OCI-LY1 (cell line): ENCODE data around the gene CLEC16A.

Experiments
- H2AFZ ChIP-seq: fragments of 200-600 bp; sonication (generic), shearing (Covaris generic); 2 replicates; pipeline ENCODE4 v1.6.0; 2014; ENCODE audit warnings: antibody characterized with exemption, mild to moderate bottlenecking, low read length
- H3F3A ChIP-seq: fragments of 200-600 bp; sonication (generic), shearing (Covaris generic); 2 replicates; pipeline ENCODE4 v1.6.0; 2014; ENCODE audit warnings: mild to moderate bottlenecking, antibody characterized with exemption, low read length, moderate library complexity; ENCODE audit not compliant: insufficient read depth
- H3K27ac ChIP-seq: fragments of 200-600 bp; sonication (generic); 2 replicates; pipeline ENCODE4 v1.5.1; 2014; ENCODE audit warnings: low read length, mixed run types, mild to moderate bottlenecking, low read depth; ENCODE audit not compliant: poor library complexity, severe bottlenecking
- H3K27me3 ChIP-seq: fragments of 200-600 bp; sonication (generic); 2 replicates; pipeline ENCODE4 v1.6.0; 2014; ENCODE audit warnings: antibody characterized with exemption, mild to moderate bottlenecking, low read length, moderate library complexity; ENCODE audit not compliant: insufficient read depth
- H3K36me3 ChIP-seq: fragments of 200-600 bp; sonication (generic); 2 replicates; pipeline ENCODE4 v1.6.1; 2014; ENCODE audit warnings: mild to moderate bottlenecking, antibody characterized with exemption, low read length, moderate library complexity, mixed read lengths; ENCODE audit not compliant: insufficient read depth
- H3K4me1 ChIP-seq: fragments of 200-600 bp; sonication (generic); 2 replicates; pipeline ENCODE4 v1.5.1; 2014; ENCODE audit warnings: mild to moderate bottlenecking, low read length, moderate library complexity; ENCODE audit not compliant: insufficient read depth, severe bottlenecking
- H3K4me2 ChIP-seq: fragments of 200-600 bp; sonication (generic), shearing (Covaris generic); 2 replicates; pipeline ENCODE4 v1.6.1; 2014; ENCODE audit warnings: low read length
- H3K4me3 ChIP-seq: fragments of 200-600 bp; sonication (generic); 2 replicates; pipeline ENCODE4 v1.5.1; 2014; ENCODE audit warnings: low read length, low read depth, mild to moderate bottlenecking, mixed read lengths; ENCODE audit not compliant: poor library complexity, severe bottlenecking
- H3K79me2 ChIP-seq: fragments of 200-600 bp; shearing (Covaris generic); 2 replicates; pipeline ENCODE4 v1.6.1; 2016; ENCODE audit warnings: mixed run types, low read length, mixed read lengths; ENCODE audit not compliant: insufficient read depth
- H3K9ac ChIP-seq: fragments of 200-600 bp; sonication (generic), shearing (Covaris generic); 2 replicates; pipeline ENCODE4 v1.6.1; 2014; ENCODE audit warnings: mild to moderate bottlenecking, low read length, mixed read lengths
- H3K9me2 ChIP-seq: fragments of 200-600 bp; sonication (generic), shearing (Covaris generic); 2 replicates; pipeline ENCODE4 v1.6.1; 2014; ENCODE audit warnings: low read depth, mild to moderate bottlenecking, low read length, mixed read lengths
- H3K9me3 ChIP-seq: fragments of 200-600 bp; shearing (Covaris generic); 2 replicates; pipeline ENCODE4 v1.6.1; 2014; ENCODE audit warnings: low read length, mixed read lengths
- H4K20me1 ChIP-seq: fragments of 200-600 bp; sonication (generic), shearing (Covaris generic); 2 replicates; pipeline ENCODE4 v1.6.0; 2016; ENCODE audit warnings: mild to moderate bottlenecking, low read length; ENCODE audit not compliant: insufficient read depth
- EZH2 ChIP-seq: fragments of 200-600 bp; sonication (generic), shearing (Covaris generic); IDR thresholded peaks from 2 replicates; pipeline ENCODE4 v1.8.0; 2017; ENCODE audit warnings: borderline replicate concordance, mixed run types, mild to moderate bottlenecking, antibody characterized with exemption, low read length, moderate library complexity, mixed read lengths
- TF ChIP-seq, protein P1 (sequence below): fragments of 200-600 bp; sonication (generic), shearing (Covaris generic); IDR thresholded peaks from 2 replicates; pipeline ENCODE4 v1.5.1; 2017; ENCODE audit warnings: mild to moderate bottlenecking, antibody characterized with exemption, low read length, moderate library complexity, mixed read lengths

CLEC16A gene

DNA sequence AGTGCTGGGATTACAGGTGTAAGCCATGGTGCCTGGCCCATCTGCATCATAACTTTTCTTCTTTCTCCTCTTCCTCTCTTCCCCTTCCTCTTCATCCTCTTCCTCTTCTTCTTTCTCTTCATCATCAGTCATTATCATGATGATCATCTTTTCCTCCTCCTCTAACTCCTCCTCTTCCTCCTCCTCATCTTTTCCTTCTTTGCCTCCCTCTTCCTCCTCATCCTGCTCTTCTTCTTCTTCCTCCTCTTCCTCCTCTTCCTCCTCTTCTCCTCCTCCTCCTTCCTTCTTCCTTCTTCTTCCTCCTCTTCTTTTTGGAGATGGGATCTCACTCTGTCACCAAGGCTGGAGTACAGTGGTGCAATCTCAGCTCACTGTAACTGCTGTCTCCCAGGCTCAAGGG is 249.1 kb downstream of the CLEC16A start:
- Histone ChIP-seq H3K27me3 (peaks cover 7% of the 10 kb centered on the region; the same call in 1 of the 2 replicates), H3F3A (no peaks in the 10 kb centered on the region), H3K4me3 (no peak overlapping the region), H3K27ac (no peak overlapping the region), H3K4me1 (no peaks in the 10 kb centered on the region), H2AFZ (no peak overlapping the region), H3K9me3 (no peaks in the 10 kb centered on the region), H3K9me2 (no peaks in the 10 kb centered on the region), H3K4me2 (no peak overlapping the region), H4K20me1 (no peaks in the 10 kb centered on the region), H3K79me2 (no peaks in the 10 kb centered on the region), H3K36me3 (no peaks in the 10 kb centered on the region), H3K9ac (no peak overlapping the region)
- no peak for TF ChIP-seq EZH2
- TF ChIP-seq, protein P1, sequence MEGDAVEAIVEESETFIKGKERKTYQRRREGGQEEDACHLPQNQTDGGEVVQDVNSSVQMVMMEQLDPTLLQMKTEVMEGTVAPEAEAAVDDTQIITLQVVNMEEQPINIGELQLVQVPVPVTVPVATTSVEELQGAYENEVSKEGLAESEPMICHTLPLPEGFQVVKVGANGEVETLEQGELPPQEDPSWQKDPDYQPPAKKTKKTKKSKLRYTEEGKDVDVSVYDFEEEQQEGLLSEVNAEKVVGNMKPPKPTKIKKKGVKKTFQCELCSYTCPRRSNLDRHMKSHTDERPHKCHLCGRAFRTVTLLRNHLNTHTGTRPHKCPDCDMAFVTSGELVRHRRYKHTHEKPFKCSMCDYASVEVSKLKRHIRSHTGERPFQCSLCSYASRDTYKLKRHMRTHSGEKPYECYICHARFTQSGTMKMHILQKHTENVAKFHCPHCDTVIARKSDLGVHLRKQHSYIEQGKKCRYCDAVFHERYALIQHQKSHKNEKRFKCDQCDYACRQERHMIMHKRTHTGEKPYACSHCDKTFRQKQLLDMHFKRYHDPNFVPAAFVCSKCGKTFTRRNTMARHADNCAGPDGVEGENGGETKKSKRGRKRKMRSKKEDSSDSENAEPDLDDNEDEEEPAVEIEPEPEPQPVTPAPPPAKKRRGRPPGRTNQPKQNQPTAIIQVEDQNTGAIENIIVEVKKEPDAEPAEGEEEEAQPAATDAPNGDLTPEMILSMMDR: no peak

DNA sequence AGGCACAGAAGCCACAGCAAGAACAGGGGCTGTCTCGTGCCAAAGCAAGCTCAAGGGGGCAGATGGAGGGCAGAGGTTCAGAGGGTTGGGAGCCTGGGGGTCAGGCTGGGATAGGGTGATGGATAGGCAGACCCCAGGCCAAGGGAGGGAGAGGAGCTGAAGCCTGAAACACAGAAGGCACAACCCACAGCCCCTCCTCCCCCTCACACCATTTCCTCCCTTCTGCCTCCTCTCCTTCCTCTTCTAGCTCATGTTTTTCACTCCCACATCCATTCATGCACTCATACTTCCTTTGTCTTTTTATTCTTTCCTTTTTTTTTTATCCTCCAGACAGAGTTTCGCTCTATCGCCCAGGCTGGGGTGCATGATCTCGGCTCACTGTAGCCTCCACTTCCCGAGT is 250.5 kb downstream of the CLEC16A start:
- Histone ChIP-seq H4K20me1 (no peaks in the 10 kb centered on the region), H3K4me3 (no peak overlapping the region), H3K4me2 (no peak overlapping the region), H3F3A (no peaks in the 10 kb centered on the region), H3K4me1 (no peaks in the 10 kb centered on the region), H3K27me3 (peaks cover 7% of the 10 kb centered on the region; the same call in 1 of the 2 replicates), H3K9me2 (no peaks in the 10 kb centered on the region), H3K9me3 (no peaks in the 10 kb centered on the region), H2AFZ (no peak overlapping the region), H3K9ac (no peak overlapping the region), H3K79me2 (no peaks in the 10 kb centered on the region), H3K27ac (no peak overlapping the region), H3K36me3 (no peaks in the 10 kb centered on the region)
- no peak for TF ChIP-seq EZH2
- TF ChIP-seq, protein P1: no peak

DNA sequence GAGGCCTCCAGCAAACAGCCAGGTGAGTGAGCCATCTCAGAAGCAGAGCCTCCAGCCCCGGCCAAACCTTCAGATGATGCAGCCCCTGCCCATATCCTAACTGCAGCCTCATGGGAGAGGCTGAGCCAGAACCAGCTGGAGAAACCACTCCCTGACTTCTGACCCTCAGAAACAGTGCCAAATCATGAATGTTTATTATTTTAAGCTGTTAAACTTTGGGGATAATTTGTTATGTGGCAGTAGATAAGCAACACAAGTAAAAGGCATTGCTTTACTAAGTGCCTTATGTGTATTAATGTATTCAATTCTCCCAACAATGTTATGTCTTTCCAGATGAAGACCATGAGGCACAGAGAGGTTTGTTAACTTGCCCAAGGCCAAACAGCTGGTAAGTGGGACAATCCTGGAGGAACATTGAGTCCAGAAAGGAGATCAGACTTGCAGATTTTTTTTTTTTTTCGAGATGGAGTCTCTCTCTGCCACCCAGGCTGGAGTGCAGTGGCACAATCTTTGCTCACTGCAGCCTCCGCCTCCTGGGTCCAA is 252.0 kb downstream of the CLEC16A start:
- Histone ChIP-seq H3K79me2 (no peaks in the 10 kb centered on the region), H4K20me1 (no peaks in the 10 kb centered on the region), H3K27me3 (peaks cover 3% of the 10 kb centered on the region; the same call in 1 of the 2 replicates), H3K36me3 (no peaks in the 10 kb centered on the region), H3K9me3 (no peaks in the 10 kb centered on the region), H3F3A (no peaks in the 10 kb centered on the region), H3K9ac (no peak overlapping the region), H3K4me3 (no peak overlapping the region), H3K27ac (no peak overlapping the region), H3K9me2 (no peaks in the 10 kb centered on the region), H3K4me1 (no peaks in the 10 kb centered on the region), H2AFZ (no peak overlapping the region), H3K4me2 (no peak overlapping the region)
- TF ChIP-seq EZH2: no peak
- TF ChIP-seq, protein P1: no peak
